Measurements from ENCODE around the gene TRAPPC3L.

The TRAPPC3L gene

GRCh38 chr6:116459927-116460326, 85.6 kb downstream of the TRAPPC3L start:
- Histone ChIP-seq H2AFZ (ENCODE audit: low read length) (no peak overlapping the region), H3K9me2 (replicated peaks; ENCODE audit: insufficient read depth, low read length) (no peaks in the 10 kb centered on the region), H3K4me2 (ENCODE audit: low read depth, low read length) (no peak overlapping the region), H3K4me3 (ENCODE audit: low read length) (no peak overlapping the region), H4K20me1 (ENCODE audit: insufficient read depth, low read length) (no peaks in the 10 kb centered on the region), H3K9ac (ENCODE audit: low read length) (no peak overlapping the region), H3K4me1 (ENCODE audit: low read length) (peaks cover 16% of the 10 kb centered on the region), H3K79me2 (ENCODE audit: low read length) (no peaks in the 10 kb centered on the region), H3K27me3 (replicated peaks; ENCODE audit: insufficient read depth, low read length) (peaks cover 5% of the 10 kb centered on the region; the same call in 1 of the 2 replicates), H3K36me3 (replicated peaks; ENCODE audit: insufficient read depth, low read length) (no peaks in the 10 kb centered on the region), H3K27ac (ENCODE audit: low read length) (no peak overlapping the region), H3F3A (ENCODE audit: insufficient read depth, low read length) (no peaks in the 10 kb centered on the region), H3K9me3 (replicated peaks; ENCODE audit: insufficient read depth, low read length) (no peaks in the 10 kb centered on the region)
- TF ChIP-seq EZH2 (optimal IDR thresholded peaks at IDR 0.05; ENCODE audit: low read depth, low read length), result no peak
- no peak for TF ChIP-seq EZH2phosphoT487 (IDR thresholded peaks at IDR 0.05; ENCODE audit: low read length)
- no peak for DNase-seq

- Histone ChIP-seq H3K36me3 (replicated peaks; ENCODE audit: insufficient read depth, low read length) (no peaks in the 10 kb centered on the region), H4K20me1 (ENCODE audit: insufficient read depth, low read length) (no peaks in the 10 kb centered on the region), H3K9me2 (replicated peaks; ENCODE audit: insufficient read depth, low read length) (no peaks in the 10 kb centered on the region), H3K4me1 (ENCODE audit: low read length) (peaks cover 7% of the 10 kb centered on the region), H3K79me2 (ENCODE audit: low read length) (no peaks in the 10 kb centered on the region), H3K4me3 (ENCODE audit: low read length) (no peak overlapping the region), H3K27ac (ENCODE audit: low read length) (no peak overlapping the region), H3F3A (ENCODE audit: insufficient read depth, low read length) (no peaks in the 10 kb centered on the region), H3K9me3 (replicated peaks; ENCODE audit: insufficient read depth, low read length) (no peaks in the 10 kb centered on the region), H2AFZ (ENCODE audit: low read length) (no peak overlapping the region), H3K4me2 (ENCODE audit: low read depth, low read length) (no peak overlapping the region), H3K9ac (ENCODE audit: low read length) (no peak overlapping the region), H3K27me3 (replicated peaks; ENCODE audit: insufficient read depth, low read length) (peaks cover 5% of the 10 kb centered on the region; the same call in 1 of the 2 replicates)
- DNase-seq, result no peak
- TF ChIP-seq EZH2phosphoT487 (IDR thresholded peaks at IDR 0.05; ENCODE audit: low read length), result no peak
- no peak for TF ChIP-seq EZH2 (optimal IDR thresholded peaks at IDR 0.05; ENCODE audit: low read depth, low read length)
- TF ChIP-seq CTCF (IDR thresholded peaks at IDR 0.05; ENCODE audit: low read length), result no peak
These were observed 87.2 kb downstream of the TRAPPC3L start for GRCh38 chr6:116458264-116458663.

GRCh38 chr6:116456927-116457326, 88.6 kb downstream of the TRAPPC3L start:
- Histone ChIP-seq H3K4me2 (ENCODE audit: low read depth, low read length) (no peak overlapping the region), H2AFZ (ENCODE audit: low read length) (no peak overlapping the region), H3K27ac (ENCODE audit: low read length) (no peak overlapping the region), H3K36me3 (replicated peaks; ENCODE audit: insufficient read depth, low read length) (no peaks in the 10 kb centered on the region), H3K9me3 (replicated peaks; ENCODE audit: insufficient read depth, low read length) (no peaks in the 10 kb centered on the region), H3K79me2 (ENCODE audit: low read length) (no peaks in the 10 kb centered on the region), H3F3A (ENCODE audit: insufficient read depth, low read length) (no peaks in the 10 kb centered on the region), H3K4me1 (ENCODE audit: low read length) (no peaks in the 10 kb centered on the region), H3K4me3 (ENCODE audit: low read length) (no peak overlapping the region), H4K20me1 (ENCODE audit: insufficient read depth, low read length) (no peaks in the 10 kb centered on the region), H3K9me2 (replicated peaks; ENCODE audit: insufficient read depth, low read length) (no peaks in the 10 kb centered on the region), H3K9ac (ENCODE audit: low read length) (no peak overlapping the region), H3K27me3 (replicated peaks; ENCODE audit: insufficient read depth, low read length) (no peaks in the 10 kb centered on the region)
- TF ChIP-seq EZH2phosphoT487 (IDR thresholded peaks at IDR 0.05; ENCODE audit: low read length) (no peak), CTCF (IDR thresholded peaks at IDR 0.05; ENCODE audit: low read length) (no peak), EZH2 (optimal IDR thresholded peaks at IDR 0.05; ENCODE audit: low read depth, low read length) (no peak)
- DNase-seq, result no peak

GRCh38 chr6:116456106-116456505, 89.4 kb downstream of the TRAPPC3L start:
- DNase-seq, result no peak
- no peaks in the 10 kb centered on the region for H4K20me1 ChIP-seq (ENCODE audit: insufficient read depth, low read length)
- H3K27me3 ChIP-seq (replicated peaks; ENCODE audit: insufficient read depth, low read length), result no peaks in the 10 kb centered on the region
- TF ChIP-seq EZH2 (optimal IDR thresholded peaks at IDR 0.05; ENCODE audit: low read depth, low read length), result no peak
- no peak for TF ChIP-seq CTCF (IDR thresholded peaks at IDR 0.05; ENCODE audit: low read length)
- no peak for TF ChIP-seq EZH2phosphoT487 (IDR thresholded peaks at IDR 0.05; ENCODE audit: low read length)
- H3K4me2 ChIP-seq (ENCODE audit: low read depth, low read length), result no peak overlapping the region
- H3K9me3 ChIP-seq (replicated peaks; ENCODE audit: insufficient read depth, low read length), result no peaks in the 10 kb centered on the region
- H2AFZ ChIP-seq (ENCODE audit: low read length), result no peak overlapping the region
- H3K9ac ChIP-seq (ENCODE audit: low read length), result no peak overlapping the region
- H3F3A ChIP-seq (ENCODE audit: insufficient read depth, low read length), result no peaks in the 10 kb centered on the region
- no peaks in the 10 kb centered on the region for H3K36me3 ChIP-seq (replicated peaks; ENCODE audit: insufficient read depth, low read length)
- H3K9me2 ChIP-seq (replicated peaks; ENCODE audit: insufficient read depth, low read length), result no peaks in the 10 kb centered on the region
- H3K4me1 ChIP-seq (ENCODE audit: low read length), result peaks cover 6% of the 10 kb centered on the region
- H3K4me3 ChIP-seq (ENCODE audit: low read length), result no peak overlapping the region
- no peak overlapping the region for H3K27ac ChIP-seq (ENCODE audit: low read length)
- no peaks in the 10 kb centered on the region for H3K79me2 ChIP-seq (ENCODE audit: low read length)
